GM04504 (cell line): ENCODE measurements around the gene SLC9C1.
A peak's percentile ranks its signal among the peaks of the same experiment; 100 is the strongest.

Experiments used
- DNase-seq: peaks from one replicate; pipeline ENCODE4 v3.0.0-alpha.2; 2012; ENCODE audit warnings: low read depth

Gene SLC9C1

DNA sequence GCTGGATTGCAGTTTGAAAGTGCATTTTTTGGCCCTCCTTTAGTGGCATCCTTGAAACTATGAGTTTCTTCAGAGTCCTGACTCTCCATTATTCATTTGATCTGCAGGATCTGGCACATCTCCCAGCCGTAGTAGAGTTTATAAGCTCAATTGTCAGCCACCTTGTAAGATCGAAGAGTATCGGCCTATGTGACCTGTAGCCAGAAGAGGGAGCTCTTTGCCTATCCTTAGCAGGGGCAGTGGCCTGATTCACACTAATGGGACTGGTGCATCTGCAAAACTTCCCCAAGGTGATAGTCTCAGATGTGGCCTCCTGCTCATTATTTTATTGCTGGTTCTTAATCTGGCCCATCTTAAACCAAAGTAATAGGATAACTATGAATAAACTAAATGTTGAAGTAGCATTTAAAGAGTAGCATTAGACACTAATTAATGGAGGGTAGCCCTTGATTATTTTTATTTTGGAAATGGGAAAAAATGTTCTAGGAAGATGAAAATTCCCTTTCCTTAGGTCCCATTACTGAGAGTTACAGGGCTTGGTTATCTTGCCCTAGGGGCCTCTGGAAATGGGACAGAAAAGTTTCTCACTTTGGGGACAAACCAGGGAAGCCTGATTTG lies 182.1 kb downstream of the SLC9C1 start:
- peak; percentile 33 for DNase-seq

DNA sequence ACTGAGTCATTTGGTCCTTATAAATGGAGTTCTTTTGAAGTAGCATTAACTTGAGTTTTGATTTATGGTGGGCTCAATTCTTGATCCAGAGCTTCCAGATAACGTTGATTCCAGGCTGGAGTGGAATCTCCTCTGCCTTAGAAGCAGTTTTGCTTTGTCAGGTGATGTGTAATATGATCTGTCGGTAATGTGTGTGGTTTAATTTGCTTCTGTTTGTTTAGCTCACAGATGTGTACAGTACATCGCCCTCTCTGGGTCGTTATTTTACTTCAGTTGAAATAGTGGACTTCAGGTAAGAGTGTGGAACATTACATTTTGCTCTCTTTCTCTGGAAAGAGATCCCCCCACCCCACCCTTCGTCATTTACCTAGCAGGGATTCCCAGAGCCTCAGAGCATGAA lies 184.7 kb downstream of the SLC9C1 start:
- DNase-seq: no peak

GRCh38 chr3:112104774-112105173 lies 189.2 kb downstream of the SLC9C1 start:
- DNase-seq: no peak

- no peak for DNase-seq
These were observed 192.1 kb downstream of the SLC9C1 start for GRCh38 chr3:112101916-112102315.

DNA sequence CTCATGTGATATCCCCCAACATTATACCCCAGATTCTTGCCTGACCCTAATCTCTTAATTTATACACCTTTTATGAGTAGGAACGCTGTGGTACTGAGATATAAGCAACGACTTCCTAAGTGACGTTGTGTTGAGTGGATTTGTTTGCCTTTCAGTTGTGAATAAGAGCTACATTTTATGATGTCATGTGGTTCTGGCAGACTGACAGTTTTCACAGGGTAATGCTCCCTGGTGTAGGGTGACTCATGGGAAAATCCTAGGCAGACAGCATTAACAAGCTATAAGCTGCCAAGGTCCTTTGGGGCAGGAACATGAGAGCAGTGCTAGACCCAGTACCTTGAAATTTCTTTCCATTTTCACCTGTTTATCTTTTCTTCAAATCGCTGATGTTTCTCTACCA lies 196.6 kb downstream of the SLC9C1 start:
- peak; percentile 99 for DNase-seq

DNA sequence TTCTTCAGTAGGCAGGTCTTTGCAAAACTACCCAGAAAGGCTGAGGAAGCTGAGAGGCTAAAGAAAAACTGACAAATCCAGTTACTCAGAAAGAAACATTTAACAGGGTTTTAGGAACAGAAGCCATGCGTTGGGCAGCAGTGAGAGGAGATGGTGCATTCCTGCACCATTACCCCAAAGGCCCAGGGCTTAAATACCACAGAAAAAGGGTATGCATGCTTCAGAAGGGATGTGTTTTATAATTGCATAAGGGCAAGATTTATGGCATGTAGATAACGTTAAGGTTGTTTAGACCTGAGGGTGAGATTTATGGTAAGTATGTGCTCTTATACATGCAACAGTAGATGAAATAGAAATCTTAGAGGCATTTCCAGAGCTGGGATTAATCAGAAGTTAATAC lies 197.8 kb downstream of the SLC9C1 start:
- no peak for DNase-seq

DNA sequence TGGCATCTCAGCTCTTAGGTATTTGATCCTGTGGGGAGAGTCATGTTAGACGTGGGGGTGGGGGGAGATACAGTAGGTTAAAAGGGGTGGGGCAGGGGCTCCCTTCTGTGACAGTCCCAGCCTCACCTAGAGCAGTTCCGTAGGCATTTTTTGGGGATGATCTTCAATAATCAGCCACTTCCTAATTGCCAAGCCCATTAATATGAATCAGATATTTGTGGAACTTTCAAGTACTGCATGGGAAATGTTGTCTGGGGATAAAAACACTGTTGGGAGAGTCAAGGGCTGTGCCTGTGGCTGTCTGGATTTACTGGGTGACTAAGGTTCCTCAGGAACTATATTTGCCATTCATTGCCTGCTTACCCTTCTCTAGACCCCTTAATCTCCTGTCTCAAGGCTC lies 198.3 kb downstream of the SLC9C1 start:
- DNase-seq: no peak

- no peak for DNase-seq
These were observed 200.9 kb downstream of the SLC9C1 start for GRCh38 chr3:112093180-112093522.

GRCh38 chr3:112092496-112093179 lies 201.4 kb downstream of the SLC9C1 start:
- no peak for DNase-seq

GRCh38 chr3:112090887-112091586 lies 203.0 kb downstream of the SLC9C1 start:
- no peak for DNase-seq
